Bronchial epithelial cell (primary cell): ENCODE measurements around the gene C7orf25. TPM values are rescaled to one million over a fixed set of nuclear protein-coding genes. Genes with fewer than 3 reads are reported as not detected.

ENCODE experiments used
- DNase-seq: peaks from one replicate; pipeline ENCODE4 v3.0.0-alpha.2; 2010; ENCODE audit warnings: low read depth
- FAIRE-seq: peaks from 2 replicates; lab custom pipeline; 2011; peaks lifted over from hg19 to GRCh38; lab: Jason Lieb, UNC
- H3K27me3 ChIP-seq: 2 replicates; pipeline ENCODE4 v1.5.1; 2011; ENCODE audit warnings: low read length; ENCODE audit not compliant: control insufficient read depth, insufficient read depth
- H3K36me3 ChIP-seq: 2 replicates; pipeline ENCODE4 v1.5.1; 2011; ENCODE audit warnings: low read length; ENCODE audit not compliant: control insufficient read depth, insufficient read depth
- H3K4me3 ChIP-seq: 2 replicates; pipeline ENCODE4 v1.5.1; 2011; ENCODE audit warnings: mild to moderate bottlenecking, low read depth, low read length, control low read depth
- total RNA-seq: library from RNA; depleted of rRNA; stranded (reverse); fragments of >200 nt; gene quantifications from 2 replicates; pipeline ENCODE4 v1.2.1, GENCODE V29; 2014
- TF ChIP-seq, protein P1 (sequence below): IDR thresholded peaks from 2 replicates; pipeline ENCODE4 v1.5.1; 2011; ENCODE audit warnings: mild to moderate bottlenecking, moderate library complexity, low read length, control low read depth, inconsistent platforms; ENCODE audit not compliant: insufficient read depth, severe bottlenecking

C7orf25 gene
- total RNA-seq, 1 donor from 2014 or later, result 3.2 TPM

- Histone ChIP-seq H3K4me3 (no peak overlapping the region), H3K36me3 (peaks cover 8% of the 10 kb centered on the region), H3K27me3 (no peaks in the 10 kb centered on the region)
- TF ChIP-seq, protein P1, sequence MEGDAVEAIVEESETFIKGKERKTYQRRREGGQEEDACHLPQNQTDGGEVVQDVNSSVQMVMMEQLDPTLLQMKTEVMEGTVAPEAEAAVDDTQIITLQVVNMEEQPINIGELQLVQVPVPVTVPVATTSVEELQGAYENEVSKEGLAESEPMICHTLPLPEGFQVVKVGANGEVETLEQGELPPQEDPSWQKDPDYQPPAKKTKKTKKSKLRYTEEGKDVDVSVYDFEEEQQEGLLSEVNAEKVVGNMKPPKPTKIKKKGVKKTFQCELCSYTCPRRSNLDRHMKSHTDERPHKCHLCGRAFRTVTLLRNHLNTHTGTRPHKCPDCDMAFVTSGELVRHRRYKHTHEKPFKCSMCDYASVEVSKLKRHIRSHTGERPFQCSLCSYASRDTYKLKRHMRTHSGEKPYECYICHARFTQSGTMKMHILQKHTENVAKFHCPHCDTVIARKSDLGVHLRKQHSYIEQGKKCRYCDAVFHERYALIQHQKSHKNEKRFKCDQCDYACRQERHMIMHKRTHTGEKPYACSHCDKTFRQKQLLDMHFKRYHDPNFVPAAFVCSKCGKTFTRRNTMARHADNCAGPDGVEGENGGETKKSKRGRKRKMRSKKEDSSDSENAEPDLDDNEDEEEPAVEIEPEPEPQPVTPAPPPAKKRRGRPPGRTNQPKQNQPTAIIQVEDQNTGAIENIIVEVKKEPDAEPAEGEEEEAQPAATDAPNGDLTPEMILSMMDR, result no peak
- FAIRE-seq (no peak), DNase-seq (no peak)
Observed at GRCh38 chr7:42926204-42926603, 14.3 kb upstream of the C7orf25 start.

- FAIRE-seq, result no peak
- DNase-seq, result no peak
- TF ChIP-seq, protein P1, result no peak
- Histone ChIP-seq H3K36me3 (peaks cover 10% of the 10 kb centered on the region), H3K4me3 (no peak overlapping the region), H3K27me3 (no peaks in the 10 kb centered on the region)
Observed at GRCh38 chr7:42925630-42926029, 13.8 kb upstream of the C7orf25 start.

GRCh38 chr7:42924223-42924838 lies 12.5 kb upstream of the C7orf25 start:
- no peaks in the 10 kb centered on the region for H3K27me3 ChIP-seq
- peaks cover 12% of the 10 kb centered on the region for H3K36me3 ChIP-seq
- TF ChIP-seq, protein P1, result no peak
- DNase-seq (no peak), FAIRE-seq (no peak)
- H3K4me3 ChIP-seq, result no peak overlapping the region

- FAIRE-seq (no peak), DNase-seq (no peak)
- TF ChIP-seq, protein P1, result no peak
- Histone ChIP-seq H3K36me3 (peaks cover 20% of the 10 kb centered on the region), H3K27me3 (no peaks in the 10 kb centered on the region), H3K4me3 (no peak overlapping the region)
Observed at GRCh38 chr7:42922017-42922753, 10.3 kb upstream of the C7orf25 start.

DNA sequence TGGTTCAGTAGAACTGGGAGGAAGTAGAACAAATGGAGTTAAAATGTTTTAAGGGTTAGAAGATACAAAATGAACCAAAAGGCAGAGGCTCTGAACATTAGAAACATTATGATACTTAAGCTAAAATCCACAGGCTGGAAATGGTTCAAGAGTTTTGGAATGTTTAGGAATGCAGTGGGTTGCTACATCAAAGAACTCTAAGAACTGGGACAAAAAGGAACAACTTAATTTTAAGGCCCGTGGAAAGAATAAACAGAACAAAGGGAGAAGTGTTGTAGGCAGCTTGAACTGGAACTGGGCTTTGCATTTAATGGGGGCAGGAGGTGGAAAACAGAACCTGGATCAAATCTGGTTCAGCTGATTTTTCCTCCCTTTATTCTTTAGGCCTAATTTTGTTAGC lies 3.5 kb upstream of the C7orf25 start:
- FAIRE-seq (no peak), DNase-seq (no peak)
- Histone ChIP-seq H3K4me3 (no peak overlapping the region), H3K27me3 (no peaks in the 10 kb centered on the region), H3K36me3 (peaks cover 12% of the 10 kb centered on the region)
- TF ChIP-seq, protein P1, result no peak
